HepG2 (cell line): ENCODE data around the gene CCT6A. TPM values are rescaled to one million over a fixed set of nuclear protein-coding genes. Genes with fewer than 3 reads are reported as not detected.

Experiments
- BATF2 ChIP-seq: sonication (generic); formaldehyde crosslinking; IDR thresholded peaks from 2 replicates; pipeline ENCODE4 v1.8.0; 2022; ENCODE audit warnings: mild to moderate bottlenecking, missing genetic modification reagents, moderate library complexity
- HNRNPLL ChIP-seq: fragments of 200-400 bp; formaldehyde crosslinking; IDR thresholded peaks from 2 replicates; pipeline ENCODE4 v1.6.1; 2017; ENCODE audit warnings: mild to moderate bottlenecking, low read depth, low read length; ENCODE audit not compliant: poor library complexity, severe bottlenecking
- LRRFIP1 ChIP-seq: sonication (generic); formaldehyde crosslinking; conservative IDR thresholded peaks from 2 replicates; pipeline ENCODE4 v1.4.0; 2020; ENCODE audit warnings: missing genetic modification reagents
- MED8 ChIP-seq: sonication (generic); formaldehyde crosslinking; IDR thresholded peaks from 2 replicates; pipeline ENCODE4 v1.8.1; 2023; ENCODE audit warnings: mild to moderate bottlenecking, missing genetic modification reagents; ENCODE audit not compliant: insufficient replicate concordance
- MTF2 ChIP-seq: sonication (generic); formaldehyde crosslinking; IDR thresholded peaks from 2 replicates; pipeline ENCODE4 v1.5.0; 2020; ENCODE audit warnings: missing genetic modification reagents, borderline replicate concordance
- NFYB ChIP-seq: sonication (generic); formaldehyde crosslinking; IDR thresholded peaks from 2 replicates; pipeline ENCODE4 v1.4.0; 2020; ENCODE audit warnings: missing genetic modification reagents
- NFYC ChIP-seq: IDR thresholded peaks from 2 replicates; pipeline ENCODE4 v1.6.1; 2016; ENCODE audit warnings: missing genetic modification reagents, missing compliant biosample characterization
- PBX3 ChIP-seq: sonication (generic); formaldehyde crosslinking; IDR thresholded peaks from 2 replicates; pipeline ENCODE4 v1.8.1; 2023; ENCODE audit warnings: missing genetic modification reagents, inconsistent platforms, borderline replicate concordance
- SAFB2 ChIP-seq: sonication (generic); formaldehyde crosslinking; IDR thresholded peaks from 2 replicates; pipeline ENCODE4 v1.5.1; 2020; ENCODE audit warnings: missing genetic modification reagents, low read depth, mild to moderate bottlenecking, borderline replicate concordance
- THAP9 ChIP-seq: sonication (generic); formaldehyde crosslinking; IDR thresholded peaks from 2 replicates; pipeline ENCODE4; 2020; ENCODE audit warnings: missing genetic modification reagents, mild to moderate bottlenecking, borderline replicate concordance
- ZEB1 ChIP-seq: IDR thresholded peaks from 2 replicates; pipeline ENCODE4 v1.6.1; 2012; ENCODE audit warnings: mild to moderate bottlenecking, low read depth, inconsistent platforms; ENCODE audit not compliant: insufficient replicate concordance
- ZIK1 ChIP-seq: sonication (generic); formaldehyde crosslinking; IDR thresholded peaks from 2 replicates; pipeline ENCODE4 v1.5.0; 2020; ENCODE audit warnings: mild to moderate bottlenecking, low read depth, missing genetic modification reagents, borderline replicate concordance
- ZNF292 ChIP-seq: sonication (generic); formaldehyde crosslinking; IDR thresholded peaks from 2 replicates; pipeline ENCODE4 v1.8.1; 2022; ENCODE audit warnings: mild to moderate bottlenecking, low read depth, missing genetic modification reagents, borderline replicate concordance
- ZNF510 ChIP-seq: sonication (generic); formaldehyde crosslinking; IDR thresholded peaks from 2 replicates; pipeline ENCODE4 v1.4.0; 2020; ENCODE audit warnings: low read depth, mild to moderate bottlenecking, missing genetic modification reagents
- ZNF629 ChIP-seq: sonication (generic); formaldehyde crosslinking; conservative IDR thresholded peaks from 2 replicates; pipeline ENCODE4 v1.5.0; 2020; ENCODE audit warnings: missing genetic modification reagents
- ZSCAN30 ChIP-seq: sonication (generic); formaldehyde crosslinking; IDR thresholded peaks from 2 replicates; pipeline ENCODE4 v1.5.0; 2020; ENCODE audit warnings: mild to moderate bottlenecking, missing genetic modification reagents
- polyA plus RNA-seq, 8 experiments: library from polyadenylated mRNA; depleted of rRNA in 3 of 8; stranded (reverse) in 7 of 8; unstranded in 1 of 8; fragments of >200 nt; fragmentation: Illumina TruSeq in 4 of 8; extraction: Trizol in 4 of 8; gene quantifications; 2 replicates each; pipeline versions ENCODE4 v1.2.1 to v1.2.3, GENCODE V29; 2011 to 2016; ENCODE audit warnings: low read depth in 4 of 8, missing spikeins in 1 of 8, mixed read lengths in 1 of 8; ENCODE audit not compliant: insufficient read depth in 1 of 8
- total RNA-seq, 5 experiments: library from RNA; depleted of rRNA; stranded (reverse); fragments of >200 nt; fragmentation: Illumina TruSeq; extraction: Trizol; gene quantifications; 2 replicates each; pipeline ENCODE4 v1.2.3, GENCODE V29; 2016; ENCODE audit warnings: low read depth in 1 of 5
- TF ChIP-seq, protein P1 (sequence below): sonication (generic); formaldehyde crosslinking; IDR thresholded peaks from 2 replicates; pipeline ENCODE4 v1.9.0; 2021; ENCODE audit warnings: missing genetic modification reagents, borderline replicate concordance

CCT6A gene
- total and polyA plus RNA-seq, 2 of the 13 experiments (the other 11 are each of a cell fraction or from before 2014, with no cell fraction given) = 219 to 292 TPM

GRCh38 chr7:56063882-56064625, 12.5 kb downstream of the CCT6A start, which contains the start of gene SUMF2 (continued):
- TF ChIP-seq MED8 (CRISPR knock-in tag) = peak; percentile 69
- no peak for TF ChIP-seq LRRFIP1 (CRISPR knock-in tag)
- TF ChIP-seq ZNF510 (CRISPR knock-in tag) = 0 out of 2 replicates have a peak, but pooled peaks have one; percentile 26
- TF ChIP-seq, protein P1, sequence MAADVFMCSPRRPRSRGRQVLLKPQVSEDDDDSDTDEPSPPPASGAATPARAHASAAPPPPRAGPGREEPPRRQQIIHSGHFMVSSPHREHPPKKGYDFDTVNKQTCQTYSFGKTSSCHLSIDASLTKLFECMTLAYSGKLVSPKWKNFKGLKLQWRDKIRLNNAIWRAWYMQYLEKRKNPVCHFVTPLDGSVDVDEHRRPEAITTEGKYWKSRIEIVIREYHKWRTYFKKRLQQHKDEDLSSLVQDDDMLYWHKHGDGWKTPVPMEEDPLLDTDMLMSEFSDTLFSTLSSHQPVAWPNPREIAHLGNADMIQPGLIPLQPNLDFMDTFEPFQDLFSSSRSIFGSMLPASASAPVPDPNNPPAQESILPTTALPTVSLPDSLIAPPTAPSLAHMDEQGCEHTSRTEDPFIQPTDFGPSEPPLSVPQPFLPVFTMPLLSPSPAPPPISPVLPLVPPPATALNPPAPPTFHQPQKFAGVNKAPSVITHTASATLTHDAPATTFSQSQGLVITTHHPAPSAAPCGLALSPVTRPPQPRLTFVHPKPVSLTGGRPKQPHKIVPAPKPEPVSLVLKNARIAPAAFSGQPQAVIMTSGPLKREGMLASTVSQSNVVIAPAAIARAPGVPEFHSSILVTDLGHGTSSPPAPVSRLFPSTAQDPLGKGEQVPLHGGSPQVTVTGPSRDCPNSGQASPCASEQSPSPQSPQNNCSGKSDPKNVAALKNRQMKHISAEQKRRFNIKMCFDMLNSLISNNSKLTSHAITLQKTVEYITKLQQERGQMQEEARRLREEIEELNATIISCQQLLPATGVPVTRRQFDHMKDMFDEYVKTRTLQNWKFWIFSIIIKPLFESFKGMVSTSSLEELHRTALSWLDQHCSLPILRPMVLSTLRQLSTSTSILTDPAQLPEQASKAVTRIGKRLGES = no peak; the same call in 1 of the 2 replicates
- no peak; the same call in 1 of the 2 replicates for TF ChIP-seq NFYC (CRISPR knock-in tag)
- no peak for TF ChIP-seq NFYB (CRISPR knock-in tag)
- no peak for TF ChIP-seq ZNF629 (CRISPR knock-in tag)
- peak; percentile 45; the same call in 1 of the 2 replicates for TF ChIP-seq PBX3 (CRISPR knock-in tag)
- peak; percentile 80 for TF ChIP-seq HNRNPLL
- 0 out of 2 replicates have a peak, but pooled peaks have one; percentile 33 for TF ChIP-seq MTF2
- peak; percentile 55; the same call in 1 of the 2 replicates for TF ChIP-seq THAP9 (CRISPR knock-in tag)
- TF ChIP-seq ZEB1 = no peak
- TF ChIP-seq ZSCAN30 (CRISPR knock-in tag) = no peak
- TF ChIP-seq ZNF292 = 0 out of 2 replicates have a peak, but pooled peaks have one; percentile 44
- peak; percentile 71; the same call in 1 of the 2 replicates for TF ChIP-seq SAFB2
- no peak for TF ChIP-seq BATF2
- peak; percentile 63; the same call in 1 of the 2 replicates for TF ChIP-seq ZIK1 (CRISPR knock-in tag)
